Astrocyte of the cerebellum (primary cell): ENCODE measurements around the gene CCDC57.

Experiments
- DNase-seq: peaks from one replicate; pipeline ENCODE4 v3.0.0-alpha.2; 2011; ENCODE audit warnings: low read depth
- H3K4me3 ChIP-seq: 2 replicates; pipeline ENCODE4 v1.5.1; 2011; ENCODE audit warnings: mild to moderate bottlenecking, low read depth, low read length, moderate library complexity
- CTCF ChIP-seq: IDR thresholded peaks from 2 replicates; pipeline ENCODE4 v1.5.1; 2012; ENCODE audit warnings: low read length, low read depth, moderate library complexity, mild to moderate bottlenecking; ENCODE audit errors: missing control alignments
- in situ Hi-C: cut with HindIII; loops from 2 replicates; pipeline ENCODE4 v1.10.0; 2017; ENCODE audit warnings: low sequenced_read_pairs

The CCDC57 gene

GRCh38 chr17:82054351-82055022 lies 158.2 kb downstream of the CCDC57 start:
- TF ChIP-seq CTCF = no peak
- in situ Hi-C loops = no loop called here
- no peak for DNase-seq
- no peak overlapping the region for H3K4me3 ChIP-seq

- in situ Hi-C loops = no loop called here
- no peak for TF ChIP-seq CTCF
- H3K4me3 ChIP-seq = no peak overlapping the region
- no peak for DNase-seq
Measured at GRCh38 chr17:82053556-82054263, 158.9 kb downstream of the CCDC57 start.

- DNase-seq = no peak
- peak overlapping the region; percentile 76 for H3K4me3 ChIP-seq
- in situ Hi-C loops = no loop called here
- no peak for TF ChIP-seq CTCF
Measured at GRCh38 chr17:82053130-82053529, 159.5 kb downstream of the CCDC57 start.

GRCh38 chr17:82052638-82053059 lies 160.0 kb downstream of the CCDC57 start:
- no peak for TF ChIP-seq CTCF
- peak overlapping the region; percentile 76 for H3K4me3 ChIP-seq
- in situ Hi-C loops = no loop called here
- no peak for DNase-seq

GRCh38 chr17:82051776-82052637 lies 160.6 kb downstream of the CCDC57 start, which contains the start of the genes GPS1 and RFNG:
TSS of gene GPS1 (plus strand) at chr17:82051898. CDS start at chr17:82051932, 34 bp downstream.
TSS of gene RFNG (minus strand) at chr17:82051811. CDS start at chr17:82051766, 45 bp downstream.
- H3K4me3 ChIP-seq = peak within 1 kb of the TSS; percentile 76
- TF ChIP-seq CTCF = no peak
- no peak for DNase-seq
- in situ Hi-C loops = no loop called here
